PC-3 (cell line): ENCODE results near the gene CNPY1.

ENCODE experiments used
- EZH2 ChIP-seq: fragments of 300-600 bp; sonication (generic); IDR thresholded peaks from one replicate; pipeline ENCODE4 v1.6.1; 2017; ENCODE audit warnings: antibody characterized with exemption, mild to moderate bottlenecking, low read length; ENCODE audit not compliant: unreplicated experiment
- EZH2phosphoT487 ChIP-seq: fragments of 300-600 bp; sonication (generic); IDR thresholded peaks from 2 replicates; pipeline ENCODE4 v1.6.1; 2018; ENCODE audit warnings: mild to moderate bottlenecking, antibody characterized with exemption, low read length, borderline replicate concordance
- TF ChIP-seq, protein P1 (sequence below): fragments of 300-600 bp; sonication (generic); conservative IDR thresholded peaks from 2 replicates; pipeline ENCODE4 v1.5.1; 2017; ENCODE audit warnings: antibody characterized with exemption, low read depth, mild to moderate bottlenecking, low read length

- no peak for TF ChIP-seq EZH2phosphoT487
- TF ChIP-seq, protein P1, sequence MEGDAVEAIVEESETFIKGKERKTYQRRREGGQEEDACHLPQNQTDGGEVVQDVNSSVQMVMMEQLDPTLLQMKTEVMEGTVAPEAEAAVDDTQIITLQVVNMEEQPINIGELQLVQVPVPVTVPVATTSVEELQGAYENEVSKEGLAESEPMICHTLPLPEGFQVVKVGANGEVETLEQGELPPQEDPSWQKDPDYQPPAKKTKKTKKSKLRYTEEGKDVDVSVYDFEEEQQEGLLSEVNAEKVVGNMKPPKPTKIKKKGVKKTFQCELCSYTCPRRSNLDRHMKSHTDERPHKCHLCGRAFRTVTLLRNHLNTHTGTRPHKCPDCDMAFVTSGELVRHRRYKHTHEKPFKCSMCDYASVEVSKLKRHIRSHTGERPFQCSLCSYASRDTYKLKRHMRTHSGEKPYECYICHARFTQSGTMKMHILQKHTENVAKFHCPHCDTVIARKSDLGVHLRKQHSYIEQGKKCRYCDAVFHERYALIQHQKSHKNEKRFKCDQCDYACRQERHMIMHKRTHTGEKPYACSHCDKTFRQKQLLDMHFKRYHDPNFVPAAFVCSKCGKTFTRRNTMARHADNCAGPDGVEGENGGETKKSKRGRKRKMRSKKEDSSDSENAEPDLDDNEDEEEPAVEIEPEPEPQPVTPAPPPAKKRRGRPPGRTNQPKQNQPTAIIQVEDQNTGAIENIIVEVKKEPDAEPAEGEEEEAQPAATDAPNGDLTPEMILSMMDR: no peak
- no peak for TF ChIP-seq EZH2
Observed at GRCh38 chr7:155579565-155579964, 33.2 kb upstream of the CNPY1 start.
